Activated naive CD4-positive, alpha-beta T cell treated with anti-CD3 and anti-CD28 coated beads, Interleukin-2, amount 50 U/mL, for 72 hours (primary cell): ENCODE data around the gene SNX13. TPM values are rescaled to one million over a fixed set of nuclear protein-coding genes. Genes with fewer than 3 reads are reported as not detected.

Source experiments
- total RNA-seq, 2 donors: library from RNA; stranded (reverse); gene quantifications; one replicate each; pipeline ENCODE4 v1.2.3, GENCODE V29; 2022

The SNX13 gene
- total RNA-seq, 2 donors from 2014 or later = 22.4 to 25.6 TPM

Other genes starting within 250 kb of the SNX13 start
- not detected for gene PRPS1L1, start 87.4 kb upstream of the SNX13 start, total RNA-seq